HepG2 (cell line): ENCODE results near the gene FUCA2. TPM values are rescaled to one million over a fixed set of nuclear protein-coding genes. Genes with fewer than 3 reads are reported as not detected.

Experiments used
- ASH2L ChIP-seq: fragments of 300-600, 200-600 bp; sonication (generic); IDR thresholded peaks from 2 replicates; pipeline ENCODE4 v1.7.0; 2017; ENCODE audit warnings: low read depth, mild to moderate bottlenecking, moderate library complexity, mixed read lengths, low read length; ENCODE audit not compliant: insufficient read length
- ELF1 ChIP-seq: sonication (generic); formaldehyde crosslinking; IDR thresholded peaks from 2 replicates; pipeline ENCODE4 v1.4.0; 2020; ENCODE audit warnings: missing genetic modification reagents
- KDM6A ChIP-seq: IDR thresholded peaks from 2 replicates; pipeline ENCODE4 v1.6.1; 2016; ENCODE audit warnings: low read depth
- LRRFIP1 ChIP-seq: sonication (generic); formaldehyde crosslinking; conservative IDR thresholded peaks from 2 replicates; pipeline ENCODE4 v1.4.0; 2020; ENCODE audit warnings: missing genetic modification reagents
- RXRA ChIP-seq: sonication (generic); formaldehyde crosslinking; IDR thresholded peaks from 2 replicates; pipeline ENCODE4 v1.5.1; 2020; ENCODE audit warnings: missing genetic modification reagents
- SOX13 ChIP-seq, 3 experiments: fragments of 450-650 bp in 1 of 3; sonication (generic) in 1 of 3; formaldehyde crosslinking in 1 of 3; IDR thresholded peaks in 2 of 3; conservative IDR thresholded peaks in 1 of 3; 2 replicates each; pipeline versions ENCODE4 v1.5.0 to v1.6.1; 2016 to 2020; ENCODE audit warnings: antibody characterized with exemption in 1 of 3, mild to moderate bottlenecking in 1 of 3, missing compliant biosample characterization in 1 of 3, missing genetic modification reagents in 1 of 3, moderate library complexity in 1 of 3
- STAG1 ChIP-seq: sonication (generic); formaldehyde crosslinking; IDR thresholded peaks from 2 replicates; pipeline ENCODE4 v1.4.0; 2020; ENCODE audit warnings: missing genetic modification reagents
- ZBTB40 ChIP-seq, 2 experiments: fragments of 450-650 bp in 1 of 2; sonication (generic) in 1 of 2; formaldehyde crosslinking in 1 of 2; IDR thresholded peaks; 2 replicates each; pipeline versions ENCODE4 v1.6.1 to v1.8.0; 2016 to 2022; ENCODE audit warnings: antibody characterized with exemption in 1 of 2, mild to moderate bottlenecking in 1 of 2, missing genetic modification reagents in 1 of 2
- ZNF44 ChIP-seq: sonication (generic); formaldehyde crosslinking; IDR thresholded peaks from 2 replicates; pipeline ENCODE4 v1.5.1; 2020; ENCODE audit warnings: mild to moderate bottlenecking, missing genetic modification reagents
- ZNF570 ChIP-seq: sonication (generic); formaldehyde crosslinking; IDR thresholded peaks from 2 replicates; pipeline ENCODE4 v1.4.0; 2020; ENCODE audit warnings: mild to moderate bottlenecking, missing genetic modification reagents, borderline replicate concordance
- ZNF576 ChIP-seq: sonication (generic); formaldehyde crosslinking; IDR thresholded peaks from 2 replicates; pipeline ENCODE4 v1.4.0; 2020; ENCODE audit warnings: mild to moderate bottlenecking, missing genetic modification reagents
- ZNF710 ChIP-seq: sonication (generic); formaldehyde crosslinking; IDR thresholded peaks from 2 replicates; pipeline ENCODE4 v1.5.0; 2020; ENCODE audit warnings: mild to moderate bottlenecking, missing genetic modification reagents, borderline replicate concordance
- polyA plus RNA-seq, 8 experiments: library from polyadenylated mRNA; depleted of rRNA in 3 of 8; stranded (reverse) in 7 of 8; unstranded in 1 of 8; fragments of >200 nt; fragmentation: Illumina TruSeq in 4 of 8; extraction: Trizol in 4 of 8; gene quantifications; 2 replicates each; pipeline versions ENCODE4 v1.2.1 to v1.2.3, GENCODE V29; 2011 to 2016; ENCODE audit warnings: low read depth in 4 of 8, missing spikeins in 1 of 8, mixed read lengths in 1 of 8; ENCODE audit not compliant: insufficient read depth in 1 of 8
- total RNA-seq, 5 experiments: library from RNA; depleted of rRNA; stranded (reverse); fragments of >200 nt; fragmentation: Illumina TruSeq; extraction: Trizol; gene quantifications; 2 replicates each; pipeline ENCODE4 v1.2.3, GENCODE V29; 2016; ENCODE audit warnings: low read depth in 1 of 5

FUCA2 gene
- total and polyA plus RNA-seq, 2 of the 13 experiments (the other 11 are each of a cell fraction or from before 2014, with no cell fraction given) = 87.4 to 144 TPM

- peak; percentile 94 for TF ChIP-seq ZNF710 (CRISPR knock-in tag)
- TF ChIP-seq ZNF570 = no peak
- peak; percentile 40 for TF ChIP-seq STAG1 (CRISPR knock-in tag)
- peak; percentile 89 for TF ChIP-seq ELF1 (CRISPR knock-in tag)
- TF ChIP-seq ZNF44 (CRISPR knock-in tag) = peak; percentile 80; the same call in 1 of the 2 replicates
- peak; percentile 84 for TF ChIP-seq ZBTB40 (IDR thresholded peaks at IDR 0.05)
- TF ChIP-seq ZBTB40 (CRISPR knock-in tag; IDR thresholded peaks at IDR 0.05) = peak; percentile 96
- TF ChIP-seq ZNF576 (CRISPR knock-in tag) = peak; percentile 57; the same call in 1 of the 2 replicates
- TF ChIP-seq KDM6A (CRISPR knock-in tag) = peak; percentile 50; the same call in 1 of the 2 replicates
- TF ChIP-seq RXRA (CRISPR knock-in tag) = peak; percentile 96
- TF ChIP-seq SOX13 (IDR thresholded peaks at IDR 0.05) = no peak
- TF ChIP-seq SOX13 (CRISPR knock-in tag; conservative IDR thresholded peaks at IDR 0.05 in 1 of 2, IDR thresholded peaks at IDR 0.05 in 1 of 2) = peak in 1 of 2 experiments; percentile 86; a peak in 2 of 4 replicates
- peak; percentile 100 for TF ChIP-seq ASH2L
- peak; percentile 82; the same call in 1 of the 2 replicates for TF ChIP-seq LRRFIP1 (CRISPR knock-in tag)
Observed at GRCh38 chr6:143450453-143451371, 60.8 kb downstream of the FUCA2 start, which contains the start of the genes ADAT2 and PEX3 (continued).
